GM12892 (cell line): ENCODE data around the gene GNB1L.

ENCODE experiments used
- POLR2A ChIP-seq: IDR thresholded peaks from 2 replicates; pipeline ENCODE4 v1.6.1; 2011; ENCODE audit warnings: low read depth, low read length, control low read depth
- POLR2AphosphoS5 ChIP-seq: IDR thresholded peaks from 2 replicates; pipeline ENCODE4 v1.6.1; 2011; ENCODE audit warnings: low read depth, low read length, control low read depth
- TAF1 ChIP-seq: IDR thresholded peaks from 2 replicates; pipeline ENCODE4 v1.6.1; 2011; ENCODE audit warnings: low read depth, mild to moderate bottlenecking, control low read depth, low read length, borderline replicate concordance

DNA sequence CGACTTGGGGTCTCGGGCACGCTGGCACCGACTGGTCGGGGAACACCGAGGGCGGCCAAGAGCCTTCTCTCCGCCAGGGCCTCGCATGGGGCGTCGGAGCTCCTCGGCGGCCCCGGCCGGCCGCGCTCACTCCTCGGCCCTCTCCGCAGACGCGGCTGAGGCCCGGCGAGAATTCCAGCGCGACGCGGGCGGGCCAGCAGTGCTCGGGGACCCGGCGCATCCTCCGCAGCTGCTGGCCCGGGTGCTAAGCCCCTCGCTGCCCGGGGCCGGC is 88.5 kb downstream of the GNB1L start:
- TF ChIP-seq POLR2AphosphoS5 (no peak), POLR2A (no peak), TAF1 (no peak)
